Natural killer cell (primary cell): ENCODE results near the gene CHD5. TPM values are rescaled to one million over a fixed set of nuclear protein-coding genes. Genes with fewer than 3 reads are reported as not detected.

ENCODE experiments used
- ATAC-seq, 3 donors: fragments of 150-1000 bp in 2 of 3; fragments of 200-7000 bp in 1 of 3; cut with Tn5 transposase; 1 replicate in 1 of 3; 2 replicates in 2 of 3; pipeline ENCODE4 v1.10.0; 2021; ENCODE audit warnings: mild to moderate bottlenecking in 2 of 3, moderate library complexity in 2 of 3
- DNase-seq, 2 donors: peaks; one replicate each; pipeline versions ENCODE4 v3.0.0 to v3.0.0-alpha.2; 2013 to 2021; ENCODE audit warnings: mixed read lengths in 1 of 2
- H3K27ac ChIP-seq: one replicate; pipeline ENCODE4 v1.5.1; 2013; ENCODE audit warnings: mild to moderate bottlenecking, low read length
- H3K27me3 ChIP-seq: one replicate; pipeline ENCODE4 v1.6.1; 2013; ENCODE audit warnings: low read length; ENCODE audit not compliant: control insufficient read depth, insufficient read depth
- H3K36me3 ChIP-seq: one replicate; pipeline ENCODE4 v1.6.1; 2013; ENCODE audit warnings: low read length; ENCODE audit not compliant: control insufficient read depth, insufficient read depth
- H3K4me1 ChIP-seq: one replicate; pipeline ENCODE4 v1.6.1; 2013; ENCODE audit warnings: low read length; ENCODE audit not compliant: control insufficient read depth, insufficient read depth
- H3K4me3 ChIP-seq: one replicate; pipeline ENCODE4 v1.5.1; 2013; ENCODE audit warnings: low read length
- H3K9me3 ChIP-seq: one replicate; pipeline ENCODE4 v1.6.1; 2013; ENCODE audit warnings: low read length; ENCODE audit not compliant: control insufficient read depth, insufficient read depth
- H3K27ac Mint-ChIP-seq, 2 donors: one replicate each; pipeline ENCODE4 v1.8.0; 2022; ENCODE audit warnings: mild to moderate bottlenecking in 2 of 2, mixed read lengths in 2 of 2, moderate library complexity in 1 of 2
- H3K27me3 Mint-ChIP-seq, 2 donors: one replicate each; pipeline ENCODE4 v1.8.0; 2022; ENCODE audit warnings: low read depth in 2 of 2, mixed read lengths in 2 of 2
- H3K36me3 Mint-ChIP-seq: one replicate; pipeline ENCODE4 v1.8.0; 2022; ENCODE audit warnings: mixed read lengths
- H3K4me1 Mint-ChIP-seq, 2 donors: one replicate each; pipeline ENCODE4 v1.8.0; 2022; ENCODE audit warnings: mixed read lengths in 2 of 2
- H3K4me3 Mint-ChIP-seq: one replicate; pipeline ENCODE4 v1.8.0; 2022; ENCODE audit warnings: mild to moderate bottlenecking, moderate library complexity, mixed read lengths
- H3K9me3 Mint-ChIP-seq, 2 donors: one replicate each; pipeline ENCODE4 v1.8.0; 2022; ENCODE audit warnings: mixed read lengths in 2 of 2
- CTCF ChIP-seq: fragments of 200-600 bp; IDR thresholded peaks from one replicate; pipeline ENCODE4 v1.8.0; 2022; ENCODE audit warnings: antibody characterized with exemption
- WGBS: methylation state at CpG from one replicate; pipeline ENCODE4 v1.1.7; 2013; ENCODE audit warnings: missing lambda C conversion rate; ENCODE audit not compliant: insufficient coverage; 5-methylcytosine and 5-hydroxymethylcytosine counted together
- intact Hi-C: fragments of 100-400 bp; cut with micrococcal nuclease; formaldehyde crosslinking; loops from one replicate; pipeline ENCODE4 v1.14.2; 2022
- total RNA-seq, 4 donors: library from RNA; stranded (reverse); fragments of 120-200 nt in 1 of 4; gene quantifications; one replicate each; pipeline versions ENCODE4 v1.2.3 to v1.2.4, GENCODE V29; 2013 to 2022

The CHD5 gene
- total RNA-seq, 3 donors from 2014 or later (not counting 1 experiment from before 2014, with no cell fraction given): 0.34 to 1.2 (median 0.73) TPM

DNA sequence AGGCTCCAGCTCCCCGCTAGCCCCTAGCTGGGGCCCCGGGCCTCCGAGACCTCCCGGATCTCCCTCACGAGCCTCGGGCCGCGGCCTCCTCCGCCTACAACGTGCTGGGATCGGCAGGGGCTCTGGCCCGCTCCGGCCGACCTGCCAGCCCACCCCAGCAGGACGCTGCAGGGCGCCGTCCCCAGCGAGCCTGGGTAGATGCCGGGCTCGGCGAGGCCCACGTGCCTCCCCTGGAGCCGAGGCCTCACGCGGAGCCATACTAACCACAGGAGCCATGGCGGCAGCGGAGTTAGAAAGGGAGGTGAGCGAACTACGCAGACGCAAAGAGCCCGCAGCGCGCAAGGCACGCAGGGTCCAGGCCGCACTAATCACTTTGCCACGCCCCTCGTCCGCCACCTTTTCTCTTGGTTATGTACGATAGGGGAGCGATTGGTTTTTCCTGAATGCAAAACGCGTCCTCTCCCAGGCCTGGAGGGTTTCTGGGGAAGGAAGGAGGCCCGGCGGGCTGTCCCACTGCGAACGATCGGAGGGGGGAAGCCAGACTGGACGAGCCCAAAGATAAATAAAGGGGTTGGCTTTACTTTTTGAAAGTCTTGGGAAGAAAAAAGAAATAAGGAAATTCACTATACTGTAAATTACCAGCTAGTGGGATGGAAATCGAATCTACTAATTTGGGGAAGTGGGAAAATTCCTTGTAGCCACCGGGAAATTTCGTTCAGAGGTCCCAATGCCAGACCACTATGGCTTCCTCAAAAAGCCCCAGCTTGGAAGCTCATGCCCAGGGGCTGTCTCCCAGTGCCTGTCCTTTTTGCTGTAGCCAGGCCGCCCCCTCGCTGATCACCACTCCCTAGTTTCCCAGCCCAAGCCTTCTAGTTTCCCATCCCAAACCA, 19.4 kb upstream of the CHD5 start, which contains the start of gene RPL22:
RPL22 (minus strand) TSS at position 298 of the 890 bp plus-strand sequence; CDS start at position 276, 22 bp downstream.
- Mint-ChIP-seq H3K36me3 (peaks cover 9% of the 10 kb centered on the region), H3K9me3 (no peaks in the 10 kb centered on the region), H3K4me3 (peak within 1 kb of the TSS; percentile 87), H3K4me1 (peaks cover 41 to 52% of the 10 kb centered on the region in 2 donors), H3K27ac (peak within 1 kb of the TSS; percentile 70 to 91), H3K27me3 (no peaks in the 10 kb centered on the region)
- peak within 1 kb of the TSS; percentile 60 for H3K27ac ChIP-seq
- peak; percentile 95 to 97 (median 97) for ATAC-seq
- H3K36me3 ChIP-seq: peaks cover 16% of the 10 kb centered on the region
- TF ChIP-seq CTCF: no peak
- intact Hi-C loops: no loop called here
- peak; percentile 85 to 99 for DNase-seq
- H3K9me3 ChIP-seq: no peaks in the 10 kb centered on the region
- H3K4me3 ChIP-seq: peak within 1 kb of the TSS; percentile 82
- H3K27me3 ChIP-seq: no peaks in the 10 kb centered on the region
- 2% methylated on average over 53 of the region's 53 CpGs for WGBS
- peaks cover 22% of the 10 kb centered on the region for H3K4me1 ChIP-seq

DNA sequence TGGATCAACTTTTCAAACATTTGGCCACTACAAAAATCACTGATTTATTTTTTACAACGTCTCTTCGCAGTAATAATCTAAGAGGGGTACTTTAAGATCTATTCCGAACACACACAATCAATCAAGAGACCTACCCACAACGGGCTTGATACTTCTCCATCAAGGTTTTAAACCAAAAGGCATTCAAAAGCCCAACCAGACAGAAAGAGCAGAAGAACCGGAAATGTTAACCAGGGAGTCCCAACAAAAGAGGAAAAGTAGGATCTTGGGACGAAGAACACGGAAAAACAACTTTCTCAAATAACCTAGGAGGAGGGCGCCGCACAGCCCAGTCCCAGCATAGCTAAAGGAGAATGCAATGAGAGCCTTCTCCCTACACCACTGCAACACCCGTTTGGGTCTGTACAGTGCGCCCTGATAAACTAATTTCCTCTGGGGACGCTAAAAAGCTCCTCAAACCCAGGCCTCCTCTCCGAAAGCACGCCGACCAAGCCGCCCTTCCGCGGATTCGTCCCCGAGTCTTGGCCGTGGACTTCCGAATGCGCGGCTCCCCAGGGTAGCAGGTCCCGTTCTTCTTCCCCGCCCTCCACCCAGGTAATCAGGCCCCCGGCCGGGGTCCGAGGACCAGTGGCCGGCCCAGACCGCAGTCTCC, 18.7 kb upstream of the CHD5 start:
- 1% methylated on average over 31 of the region's 31 CpGs for WGBS
- DNase-seq (peak in 1 of 2 donors; percentile 47), ATAC-seq (peak; percentile 23 to 43 (median 24))
- no peaks in the 10 kb centered on the region for H3K9me3 ChIP-seq
- intact Hi-C loops: no loop called here
- peak overlapping the region; percentile 87 for H3K4me3 Mint-ChIP-seq
- peak overlapping the region; percentile 82 for H3K4me3 ChIP-seq
- peaks cover 24% of the 10 kb centered on the region for H3K36me3 ChIP-seq
- peak overlapping the region; percentile 70 to 91 for H3K27ac Mint-ChIP-seq
- H3K27me3 ChIP-seq: no peaks in the 10 kb centered on the region
- H3K4me1 Mint-ChIP-seq: peaks cover 41 to 52% of the 10 kb centered on the region in 2 donors
- no peaks in the 10 kb centered on the region for H3K9me3 Mint-ChIP-seq
- peaks cover 9% of the 10 kb centered on the region for H3K36me3 Mint-ChIP-seq
- no peak for TF ChIP-seq CTCF
- H3K27ac ChIP-seq: peak overlapping the region; percentile 60
- H3K4me1 ChIP-seq: peaks cover 22% of the 10 kb centered on the region
- H3K27me3 Mint-ChIP-seq: no peaks in the 10 kb centered on the region

DNA sequence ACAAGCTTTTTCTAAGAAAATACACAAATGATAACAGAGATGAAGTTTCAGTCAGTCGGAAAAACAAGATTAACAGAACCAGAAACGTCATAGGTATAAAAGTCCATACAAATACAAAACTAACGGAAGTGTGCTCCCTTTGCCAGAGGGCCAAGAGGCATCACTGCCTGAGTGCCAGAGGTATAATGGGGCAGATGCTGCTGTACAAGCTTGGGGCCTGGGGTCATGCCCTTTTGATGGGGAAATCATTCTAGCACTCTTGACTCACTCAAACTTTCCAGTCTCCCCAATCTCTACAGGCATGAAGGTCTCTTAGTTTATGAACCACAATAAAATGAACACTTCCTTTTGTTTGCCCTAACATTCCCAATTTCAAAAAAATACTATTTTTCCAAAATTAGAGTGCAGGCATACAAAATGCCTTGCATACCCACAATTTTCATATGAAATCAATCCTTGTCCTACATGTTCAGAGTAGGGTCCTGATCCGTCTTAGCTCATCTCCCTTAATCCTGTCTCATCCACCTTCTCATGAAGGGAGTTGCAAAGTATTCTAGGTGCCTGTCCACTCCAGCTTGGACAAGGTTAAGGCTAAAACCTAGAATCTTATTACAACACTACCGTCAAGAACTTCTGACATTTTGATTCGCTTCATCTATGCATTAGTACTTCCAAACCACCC, 17.8 kb upstream of the CHD5 start:
- Histone ChIP-seq H3K4me1 (peaks cover 22% of the 10 kb centered on the region), H3K27ac (no peak overlapping the region), H3K36me3 (peaks cover 30% of the 10 kb centered on the region), H3K27me3 (no peaks in the 10 kb centered on the region), H3K9me3 (no peaks in the 10 kb centered on the region), H3K4me3 (no peak overlapping the region)
- Mint-ChIP-seq H3K9me3 (no peaks in the 10 kb centered on the region), H3K4me1 (peaks cover 41 to 52% of the 10 kb centered on the region in 2 donors), H3K36me3 (peaks cover 12% of the 10 kb centered on the region), H3K27ac (peak overlapping the region; percentile 70 to 91), H3K4me3 (peak overlapping the region; percentile 87), H3K27me3 (no peaks in the 10 kb centered on the region)
- TF ChIP-seq CTCF: no peak
- no peak for DNase-seq
- no peak for ATAC-seq
- WGBS: 86% methylated on average over 6 of the region's 6 CpGs
- intact Hi-C loops: no loop called here
